CD4-positive, alpha-beta T cell treated with Interleukin-15 for 1 hour (primary cell): Measurements from ENCODE around the gene SNED1.

Experiments
- DNase-seq: peaks from one replicate; pipeline ENCODE4 v3.0.0-alpha.2; 2020

The SNED1 gene

DNA sequence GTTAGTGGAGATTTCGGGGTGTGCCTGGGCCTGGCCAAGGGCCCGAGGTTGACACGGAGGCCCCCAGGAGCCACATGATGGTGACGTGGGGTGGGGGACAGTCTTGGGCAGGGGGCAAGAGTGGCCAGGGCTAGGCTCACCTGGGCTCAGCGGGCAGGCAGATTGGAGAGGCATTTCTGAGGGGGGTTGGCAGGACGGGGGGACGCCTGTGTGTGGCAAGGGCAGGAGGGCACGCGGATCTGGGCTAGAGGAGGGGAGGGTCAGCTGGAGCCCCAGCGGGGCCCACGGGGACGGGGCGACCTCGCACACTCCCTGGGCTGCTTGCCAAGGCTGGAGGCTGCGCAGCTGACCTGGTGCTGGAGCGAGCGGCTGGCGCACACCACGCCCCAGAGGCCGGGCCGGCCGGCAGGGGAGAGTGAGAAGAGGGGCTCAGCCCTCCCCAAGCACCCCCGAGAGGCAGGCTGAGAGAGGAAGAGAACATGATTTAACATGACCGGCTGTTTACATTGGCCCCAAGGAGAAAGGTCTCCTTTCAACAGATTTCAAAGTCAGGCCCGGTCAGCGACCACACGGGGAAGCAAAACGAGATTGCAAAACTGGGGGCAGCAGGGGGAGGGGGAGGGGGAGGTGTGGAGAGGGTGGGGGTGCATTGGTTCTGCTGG, 38.0 kb upstream of the SNED1 start:
- DNase-seq = no peak

DNA sequence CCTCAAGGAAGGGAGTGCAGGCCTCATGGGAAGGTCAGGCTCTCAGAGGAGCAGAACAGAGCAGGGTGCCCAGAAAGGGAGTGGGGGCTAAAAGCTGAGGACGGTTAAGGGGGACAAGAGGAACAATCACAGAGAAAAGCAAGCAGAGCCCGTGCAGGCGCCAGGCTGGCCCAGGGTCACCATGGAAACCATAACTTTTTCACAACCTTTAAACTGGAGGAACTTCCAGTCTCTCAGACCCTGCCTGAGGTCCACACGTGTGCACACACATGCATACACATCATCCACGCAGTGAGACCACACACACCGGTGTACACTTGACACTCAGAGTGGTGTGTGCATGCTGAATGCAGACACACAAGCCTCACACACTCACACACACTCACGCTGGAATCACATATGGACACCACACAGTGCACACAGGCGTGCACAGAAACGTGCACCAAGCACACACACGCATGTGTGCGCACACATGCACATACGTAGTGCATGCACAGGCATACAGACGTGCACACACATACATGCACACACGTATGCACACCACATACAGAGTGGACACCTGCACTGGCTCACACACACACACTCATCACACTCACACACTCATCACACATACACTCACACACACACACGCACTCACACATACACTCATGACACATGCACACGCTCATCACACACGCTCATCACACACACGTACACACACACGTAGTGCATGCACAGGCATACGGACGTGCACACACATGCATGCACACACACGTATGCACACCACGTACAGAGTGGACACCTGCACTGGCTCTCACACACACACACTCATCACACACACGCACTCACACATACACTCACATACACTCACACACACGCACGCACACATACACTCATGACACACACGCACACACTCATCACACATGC, 37.2 kb upstream of the SNED1 start:
- no peak for DNase-seq

DNA sequence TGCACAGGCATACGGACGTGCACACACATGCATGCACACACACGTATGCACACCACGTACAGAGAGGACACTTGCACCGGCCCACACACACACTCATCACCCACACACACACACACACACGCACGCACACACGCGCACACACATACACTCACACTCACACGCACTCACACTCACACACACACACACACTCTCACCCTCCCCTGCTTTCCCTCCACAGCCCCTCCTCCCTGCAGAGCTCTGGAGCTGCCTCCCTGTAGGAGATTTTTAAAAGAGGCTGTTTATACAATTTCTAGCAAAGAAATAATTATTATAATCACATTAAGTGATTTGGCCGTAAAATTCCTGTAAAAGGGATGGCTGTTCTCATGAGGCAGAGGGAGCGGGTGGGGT, 36.5 kb upstream of the SNED1 start:
- DNase-seq = no peak

DNA sequence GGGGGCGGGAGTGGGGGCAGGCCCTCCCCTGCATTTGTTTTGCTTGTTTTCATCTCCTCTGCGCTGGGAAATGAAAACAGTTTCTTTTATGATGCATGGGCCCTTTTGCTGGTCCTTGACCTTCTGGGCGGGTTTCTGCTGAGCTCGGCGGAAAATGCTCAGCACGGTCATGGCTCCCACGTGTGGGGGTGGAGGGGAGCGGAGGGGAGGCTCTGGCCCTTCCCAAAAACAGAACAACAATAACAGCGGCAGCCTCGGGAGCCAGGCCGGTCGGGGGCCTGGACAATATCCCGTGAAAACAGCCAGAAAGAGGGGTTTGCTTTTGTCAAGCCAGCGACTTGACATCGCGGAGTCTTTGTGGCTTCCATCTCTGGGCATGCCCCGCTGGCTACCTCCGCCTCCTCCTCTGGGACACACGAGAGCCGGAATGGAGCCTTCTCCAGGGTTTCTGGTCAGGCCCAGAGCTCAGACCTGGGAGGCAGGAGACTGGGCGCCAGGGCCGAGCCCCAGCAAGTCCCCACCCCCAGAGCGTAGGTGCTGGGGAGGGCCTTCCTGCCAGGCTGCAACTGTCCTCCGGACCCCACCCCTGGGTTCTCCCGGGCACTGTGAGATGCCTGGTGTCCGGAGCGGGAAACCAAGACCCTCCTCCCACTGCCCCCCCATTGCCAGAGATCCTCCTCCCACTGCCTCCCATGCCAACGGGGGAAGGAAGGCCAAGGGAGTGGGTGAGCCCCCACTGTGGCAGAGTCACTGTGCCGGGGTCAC, 35.9 kb upstream of the SNED1 start:
- no peak for DNase-seq

DNA sequence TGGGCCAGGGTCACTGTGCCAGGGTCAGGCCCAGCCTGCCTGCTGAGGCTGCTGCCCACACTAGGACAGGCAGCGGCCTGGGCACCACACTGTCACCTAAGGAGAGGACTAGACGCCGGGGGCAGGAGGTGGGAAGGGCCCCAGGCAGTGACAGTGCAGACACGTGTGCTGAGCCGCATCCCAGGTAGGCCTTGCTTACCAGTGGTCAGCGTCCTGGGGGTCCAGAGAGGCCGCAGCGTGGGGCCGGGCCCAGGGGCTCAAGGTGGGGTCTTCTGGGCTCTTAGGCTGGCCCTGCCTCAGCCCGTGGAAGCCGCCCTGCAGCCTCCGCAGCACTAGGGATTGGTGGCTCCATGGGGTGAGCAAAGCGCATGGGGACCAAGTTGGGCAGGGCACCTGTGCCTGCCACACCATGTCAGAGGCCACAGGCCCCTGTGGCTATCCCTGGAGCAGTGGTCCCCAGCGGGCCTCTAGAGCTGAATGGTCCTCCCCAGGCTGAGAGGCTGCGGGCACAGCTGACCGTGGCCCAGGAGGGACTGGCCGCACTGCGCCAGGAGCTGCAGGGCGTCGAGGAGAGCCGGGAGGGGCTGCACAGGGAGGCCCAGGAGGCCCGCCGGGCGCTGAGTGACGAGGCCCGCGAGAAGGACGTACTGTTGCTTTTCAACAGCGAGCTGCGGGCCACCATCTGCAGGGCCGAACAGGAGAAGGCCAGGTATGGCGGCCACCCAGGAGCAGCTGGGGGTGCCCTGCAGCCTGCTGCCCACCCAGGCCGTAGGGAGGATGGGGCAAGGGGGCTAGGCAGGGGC, 35.2 kb upstream of the SNED1 start:
- DNase-seq = no peak

DNA sequence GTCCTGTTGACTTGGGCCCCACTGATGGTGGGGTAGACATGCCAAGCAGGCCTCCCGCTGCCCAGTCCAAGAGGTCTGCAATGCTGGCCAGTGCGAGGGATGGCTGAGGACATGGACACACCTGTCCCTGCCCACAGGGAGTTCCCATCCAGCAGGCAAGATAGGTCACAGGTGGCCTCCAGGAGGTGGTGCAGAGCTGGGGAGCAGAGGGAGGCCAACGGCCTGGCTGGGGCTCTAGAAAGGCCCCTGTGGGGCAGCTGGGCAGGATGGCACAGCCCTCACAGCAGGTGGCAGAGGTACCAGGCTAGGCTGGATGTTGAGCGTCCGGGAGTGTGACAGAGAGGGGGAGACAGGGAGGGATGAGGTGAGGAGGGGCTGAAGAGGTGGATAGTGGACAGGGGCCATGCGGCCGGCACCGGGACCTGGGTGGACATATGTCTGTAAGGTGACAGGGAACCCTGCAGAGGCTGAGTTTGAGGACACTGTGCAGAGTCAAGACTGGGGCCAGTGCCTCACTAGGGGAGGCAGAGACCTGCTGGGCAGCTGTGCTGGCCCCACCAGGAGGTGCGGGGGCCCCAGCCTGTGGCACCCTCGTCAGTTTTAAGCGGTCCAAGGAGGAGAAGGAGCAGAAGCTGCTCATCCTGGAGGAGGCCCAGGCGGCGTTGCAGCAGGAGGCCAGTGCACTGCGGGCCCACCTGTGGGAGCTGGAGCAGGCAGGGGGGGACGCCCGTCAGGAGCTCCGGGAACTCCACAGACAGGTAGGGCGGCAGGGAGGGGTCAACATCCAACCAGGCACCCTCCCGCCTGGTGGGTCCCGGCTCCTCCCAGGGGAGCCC, 34.3 kb upstream of the SNED1 start:
- no peak for DNase-seq

DNA sequence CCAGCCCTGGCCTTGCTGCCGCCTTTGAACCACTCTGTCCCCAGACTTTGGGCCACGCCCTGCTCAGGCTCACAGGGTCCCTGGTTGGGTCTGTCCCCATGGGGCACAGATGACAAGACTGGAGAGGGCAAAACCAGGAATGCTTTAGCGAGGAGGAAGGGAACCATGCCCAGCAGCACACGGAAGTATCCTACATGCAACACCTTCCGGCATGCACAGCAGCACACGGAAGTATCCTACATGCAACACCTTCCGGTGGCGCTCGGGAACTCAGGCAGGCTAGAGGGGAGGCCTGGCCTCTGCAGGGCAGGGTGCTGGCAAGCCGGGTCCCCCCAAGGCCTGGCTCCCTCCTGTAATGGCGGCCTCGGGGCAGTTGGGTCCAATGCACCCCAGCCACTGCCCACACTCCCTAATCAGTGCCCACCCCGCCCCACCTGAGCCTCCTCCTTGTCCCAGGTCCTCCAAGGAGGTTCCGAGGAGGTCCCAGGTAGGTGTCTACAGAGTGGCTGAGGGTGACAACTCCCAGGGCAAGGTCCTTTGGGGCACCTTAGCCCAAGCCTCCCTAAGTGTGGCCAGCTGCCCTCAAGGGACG, 33.6 kb upstream of the SNED1 start:
- DNase-seq = no peak

DNA sequence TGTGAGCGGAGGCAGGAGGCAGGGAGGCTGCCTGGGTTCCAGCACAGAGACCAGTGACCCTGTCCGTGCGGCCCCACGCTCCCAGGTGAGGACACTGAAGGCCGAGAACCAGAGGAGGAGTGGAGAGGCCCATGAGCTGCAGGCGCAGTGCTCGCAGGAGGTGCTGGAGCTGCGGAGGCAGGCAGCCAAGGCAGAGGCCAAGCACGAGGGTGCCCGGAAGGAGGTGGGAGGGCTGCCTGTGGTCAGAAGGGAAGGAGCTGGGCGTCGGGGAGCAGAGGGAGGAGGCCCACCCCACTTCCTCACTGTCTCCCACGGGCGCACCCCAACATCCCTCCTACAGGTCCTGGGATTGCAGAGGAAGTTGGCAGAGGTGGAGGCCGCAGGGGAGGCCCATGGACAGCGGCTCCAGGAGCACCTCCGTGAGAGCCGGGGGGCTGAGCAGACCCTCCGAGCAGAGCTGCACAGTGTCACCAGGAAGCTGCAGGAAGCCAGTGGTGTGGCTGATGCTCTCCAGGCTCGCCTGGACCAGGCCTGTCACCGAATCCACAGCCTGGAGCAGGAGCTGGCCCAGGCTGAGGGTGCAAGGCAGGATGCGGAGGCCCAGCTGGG, 33.0 kb upstream of the SNED1 start:
- DNase-seq = peak; percentile 16

DNA sequence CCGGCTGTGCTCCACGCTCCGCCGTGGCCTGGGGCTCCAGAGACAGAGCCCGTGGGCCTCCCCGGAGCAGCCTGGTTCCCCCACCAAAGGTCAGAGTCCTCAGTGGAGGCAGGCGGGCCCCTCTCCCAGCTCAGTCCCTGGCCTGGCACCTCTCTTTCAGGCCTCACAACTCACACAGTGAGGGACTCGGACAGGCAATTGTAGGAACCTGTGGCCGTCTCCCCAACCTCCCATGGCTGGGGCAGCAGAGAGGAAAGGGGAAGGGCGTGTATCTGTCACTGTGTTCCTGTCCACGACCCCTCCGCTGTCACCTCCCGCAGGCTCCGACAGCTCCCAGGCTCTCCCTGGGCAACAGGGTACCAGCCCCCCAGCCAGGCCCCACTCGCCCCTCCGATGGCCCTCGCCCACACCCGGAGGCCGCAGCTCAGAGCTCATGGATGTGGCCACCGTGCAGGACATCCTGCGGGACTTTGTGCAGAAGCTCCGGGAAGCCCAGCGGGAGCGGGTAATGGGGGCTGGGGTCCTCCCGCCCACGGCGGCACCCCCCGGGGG, 32.4 kb upstream of the SNED1 start:
- no peak for DNase-seq

DNA sequence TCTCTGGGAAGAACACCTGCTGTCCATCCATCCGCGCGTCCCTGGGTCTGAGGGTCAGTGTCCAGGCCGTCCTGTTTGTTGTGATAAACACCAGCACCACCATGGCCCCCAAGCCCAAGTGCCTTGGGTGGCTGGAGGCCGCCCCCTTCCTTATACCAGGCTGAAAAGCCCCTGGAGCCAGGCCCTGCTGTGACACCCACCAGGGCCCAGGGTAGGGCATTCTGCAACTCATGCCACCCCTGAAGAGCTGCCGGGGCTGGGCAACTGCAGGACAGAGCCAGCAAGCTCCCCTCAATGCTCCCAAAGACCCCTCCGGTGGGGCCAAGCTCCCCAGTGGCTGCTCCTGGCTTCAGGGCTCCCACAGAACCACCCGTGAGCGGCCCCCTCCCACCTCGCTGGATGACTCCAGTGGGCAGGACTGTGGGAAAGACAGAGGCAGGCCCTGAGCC, 31.9 kb upstream of the SNED1 start:
- no peak for DNase-seq

DNA sequence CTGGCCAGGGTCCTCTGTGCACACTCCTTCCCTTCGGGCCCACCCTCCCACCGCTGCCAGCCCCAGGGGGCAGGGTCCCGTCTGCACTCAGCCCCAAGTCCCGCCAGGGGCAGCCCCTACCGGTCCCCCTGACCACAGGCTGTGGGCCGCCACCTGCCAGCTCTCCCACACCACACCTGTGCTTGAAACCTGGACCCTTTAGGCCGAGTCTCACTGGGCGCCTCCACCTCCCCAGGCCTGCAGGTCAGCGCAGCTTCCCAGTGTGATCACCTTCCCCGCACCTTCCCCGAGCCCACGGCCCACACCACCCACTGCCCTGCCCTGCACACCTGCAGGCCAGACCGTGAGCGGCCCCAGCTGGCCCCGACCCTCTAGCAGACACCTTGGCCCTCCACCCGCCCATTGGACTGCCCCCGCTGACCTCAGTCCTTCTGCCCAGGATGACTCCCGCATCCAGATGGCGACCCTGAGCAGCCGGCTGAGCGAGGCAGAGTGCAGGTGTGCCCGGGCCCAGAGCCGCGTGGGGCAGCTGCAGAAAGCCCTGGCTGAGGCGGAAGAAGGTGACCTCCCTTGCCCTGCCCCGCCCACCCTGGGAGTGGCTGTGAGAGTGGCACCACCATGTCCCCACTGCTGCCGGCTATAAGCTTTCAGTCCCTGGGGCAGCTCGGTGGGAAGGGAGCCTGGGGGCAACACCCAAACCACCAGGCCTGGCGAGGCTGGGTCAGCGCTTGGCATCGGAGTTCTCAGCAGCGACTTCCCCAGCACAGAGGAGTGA, 31.3 kb upstream of the SNED1 start:
- peak; percentile 15 for DNase-seq

DNA sequence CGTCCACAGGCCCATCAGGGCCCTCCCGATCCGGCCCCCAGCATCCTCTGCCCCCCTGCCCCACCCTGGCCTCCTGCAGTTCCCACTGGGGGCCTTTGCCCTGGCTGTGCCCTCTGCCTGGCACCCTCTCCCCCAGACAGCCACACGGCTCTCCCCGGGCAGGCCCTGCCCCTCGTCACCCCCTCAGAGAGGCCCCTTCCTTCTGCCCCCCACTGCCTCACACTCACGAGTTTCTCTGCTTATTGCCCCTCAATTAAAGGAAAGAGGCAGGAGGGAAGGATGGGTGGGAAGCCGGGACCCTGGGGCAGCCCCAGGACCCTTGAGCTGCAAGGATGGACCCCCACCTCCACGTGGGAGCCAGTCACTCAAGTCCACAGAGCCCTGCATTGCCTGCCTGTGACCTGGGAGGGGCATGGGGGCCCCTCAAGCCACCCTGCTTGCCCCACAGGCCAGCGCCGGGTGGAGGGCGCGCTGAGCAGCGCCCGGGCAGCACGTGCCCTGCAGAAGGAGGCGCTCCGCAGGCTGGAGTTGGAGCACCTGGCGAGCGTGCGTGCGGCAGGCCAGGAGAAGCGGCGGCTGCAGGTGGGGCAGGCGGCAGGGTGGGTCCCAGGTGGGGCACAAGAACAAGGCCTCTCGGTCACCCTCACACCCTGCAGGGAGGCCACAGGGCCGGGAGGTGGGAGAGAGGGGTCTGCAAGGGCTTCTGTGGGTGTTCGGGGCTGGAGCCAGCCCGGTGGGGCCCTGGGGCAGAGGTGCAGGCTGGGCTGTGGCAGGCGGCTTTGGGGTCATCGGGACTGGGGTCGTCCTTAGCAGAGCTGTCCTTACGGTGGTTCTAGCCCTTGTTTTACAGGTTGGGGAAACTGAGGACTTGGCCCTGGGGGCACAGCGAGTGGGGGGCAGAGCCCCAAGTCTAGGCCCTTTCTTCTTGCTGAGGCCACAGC, 30.5 kb upstream of the SNED1 start:
- DNase-seq = peak; percentile 6

DNA sequence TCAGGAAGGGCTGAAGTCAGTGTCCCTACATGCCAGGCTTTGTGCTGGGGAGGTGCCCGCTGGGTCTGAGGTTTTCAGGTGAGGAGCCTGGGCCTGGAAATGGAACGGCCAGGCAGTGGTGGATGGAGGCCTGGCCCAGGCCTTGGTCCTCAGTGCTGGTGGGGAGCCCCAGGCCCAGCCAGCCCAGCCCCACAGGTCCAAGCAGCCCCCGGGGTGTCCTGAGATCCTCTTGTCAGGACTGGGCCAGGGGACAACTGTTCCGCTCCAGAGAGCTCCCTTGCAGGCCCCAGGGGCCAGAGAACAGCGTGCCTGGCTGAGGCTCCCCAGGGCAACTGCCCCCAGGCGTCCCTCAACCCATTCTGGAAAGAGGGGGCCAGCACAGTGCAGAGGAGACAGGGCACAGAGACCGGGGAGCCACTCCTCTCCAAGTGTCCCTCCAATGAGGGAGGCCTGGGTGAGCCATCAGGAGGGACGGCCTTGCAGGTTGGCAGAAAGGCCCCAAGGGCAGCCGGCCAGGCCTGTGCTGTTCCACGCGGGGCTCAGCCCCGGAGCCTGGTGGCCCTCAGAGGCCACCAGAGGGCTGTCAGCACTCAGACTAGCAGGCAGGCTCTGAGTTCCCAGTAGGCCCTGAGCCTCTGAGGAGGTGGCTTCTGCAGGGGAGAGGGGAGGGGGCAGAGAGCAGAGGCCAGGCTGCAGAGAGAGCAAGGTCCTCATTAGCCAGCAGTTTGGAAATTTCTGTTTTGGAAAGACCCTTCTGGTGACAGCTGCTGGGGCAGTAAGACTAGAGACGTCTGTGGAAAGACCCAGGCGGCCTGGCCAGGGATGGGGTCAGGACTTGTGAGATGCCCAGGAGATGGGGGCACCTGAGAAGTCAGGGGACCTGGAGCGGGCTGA, 29.4 kb upstream of the SNED1 start:
- no peak for DNase-seq

DNA sequence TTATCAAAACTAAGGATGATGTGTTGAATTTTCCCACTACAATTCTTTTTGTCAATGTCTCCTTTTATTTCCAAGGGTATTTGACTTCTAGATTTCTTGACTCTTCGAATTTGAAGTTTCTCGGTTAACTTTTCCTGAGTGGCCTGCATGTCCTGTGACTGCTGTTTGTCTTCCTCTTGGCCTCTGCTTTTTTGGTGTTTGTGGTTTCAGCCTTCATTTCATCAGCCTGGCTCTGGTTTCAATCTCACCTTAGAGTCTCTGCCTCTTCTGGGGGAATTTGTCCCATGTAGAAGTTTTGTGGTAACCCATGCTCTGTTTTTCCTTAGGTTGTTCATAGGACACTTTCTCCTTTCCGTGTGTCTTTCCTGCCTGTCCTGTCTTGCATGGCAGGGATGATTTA, 28.3 kb upstream of the SNED1 start:
- no peak for DNase-seq

DNA sequence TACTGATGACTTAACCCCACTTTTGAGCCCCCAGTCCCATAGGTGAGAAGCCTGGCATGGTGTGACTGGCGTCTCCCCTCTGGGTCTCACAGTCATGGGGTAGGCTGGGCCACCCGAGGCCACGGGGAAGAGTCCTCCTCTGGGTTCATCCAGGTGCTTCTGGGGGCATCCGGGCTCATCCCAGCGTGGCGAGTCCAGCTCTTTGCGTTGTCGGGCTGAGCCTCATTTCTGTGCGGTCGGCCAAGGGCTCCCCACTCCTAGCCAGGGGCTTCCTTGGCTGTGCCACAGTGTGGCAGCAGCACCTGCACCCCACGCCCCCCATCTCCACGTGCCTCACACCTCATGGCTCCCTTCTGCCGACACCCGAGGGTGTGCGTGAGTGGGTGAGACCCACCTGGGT, 27.6 kb upstream of the SNED1 start:
- DNase-seq = no peak

DNA sequence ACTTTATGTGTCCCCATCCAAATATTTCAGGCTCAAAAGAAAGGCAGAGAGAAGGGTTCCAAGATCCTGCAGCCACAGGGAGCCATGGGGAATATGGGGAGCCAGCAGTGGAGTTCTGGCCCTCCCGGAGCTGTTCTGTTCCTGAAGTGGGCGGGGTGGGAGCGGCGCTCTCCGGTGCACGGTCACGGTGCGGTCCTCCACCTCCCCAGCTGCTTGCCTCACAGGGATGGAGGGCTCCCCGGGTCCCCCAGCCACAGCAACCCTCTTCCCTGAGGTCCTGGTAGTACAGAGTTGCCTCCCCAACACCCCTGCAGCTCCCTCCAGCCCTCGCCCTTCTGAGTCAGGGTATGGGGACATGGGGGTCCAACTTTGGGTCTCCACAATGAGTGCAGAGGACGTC, 26.2 kb upstream of the SNED1 start:
- DNase-seq = no peak
